ENCODE data around the gene LIAS. TPM values are rescaled to one million over a fixed set of nuclear protein-coding genes. Genes with fewer than 3 reads are reported as not detected.
"Not testable (repeated sequence)": the region's sequence is repeated elsewhere in the genome, so short reads cannot be mapped to it uniquely, and the experiment has no call there.

Gene LIAS
- total and polyA plus RNA-seq, 2 donors (not counting 1 experiment from before 2014, with no cell fraction given) = 12.0 to 20.9 TPM

- H3K9me3 Mint-ChIP-seq (ENCODE audit: insufficient read depth) = no peaks in the 10 kb centered on the region
- H3K27me3 Mint-ChIP-seq = no peaks in the 10 kb centered on the region
- H3K9ac ChIP-seq (ENCODE audit: low read length) = peak overlapping the region; percentile 91
- DNase-seq (no peak), ATAC-seq (ENCODE audit: low read depth) (no peak)
- intact Hi-C loops (cut with micrococcal nuclease) = loop anchor here (5.0 to 10.0 kb wide), 4 partner anchors 415 to 1140 kb away; partner anchors contain the start of gene N4BP2
- H3K27ac ChIP-seq (ENCODE audit: low read length in 2 of 2) = peak overlapping the region; percentile 98 to 99
- no peaks in the 10 kb centered on the region for H3K27me3 ChIP-seq (replicated peaks in 1 of 4; ENCODE audit: control extremely low read depth in 1 of 4, control insufficient read depth in 3 of 4, insufficient read depth in 4 of 4, low read length in 3 of 4)
- H3K4me3 ChIP-seq (ENCODE audit: control extremely low read depth in 1 of 5, extremely low read depth in 1 of 5, insufficient read depth in 1 of 5, low read depth in 2 of 5, low read length in 4 of 5) = peak overlapping the region in 3 of 5 experiments; percentile 97 to 100 (median 100)
- H3K9me3 ChIP-seq (ENCODE audit: control extremely low read depth in 1 of 3, control insufficient read depth in 2 of 3, insufficient read depth in 1 of 3, low read length in 2 of 3) = no peaks in the 10 kb centered on the region
- TF ChIP-seq, protein P1, sequence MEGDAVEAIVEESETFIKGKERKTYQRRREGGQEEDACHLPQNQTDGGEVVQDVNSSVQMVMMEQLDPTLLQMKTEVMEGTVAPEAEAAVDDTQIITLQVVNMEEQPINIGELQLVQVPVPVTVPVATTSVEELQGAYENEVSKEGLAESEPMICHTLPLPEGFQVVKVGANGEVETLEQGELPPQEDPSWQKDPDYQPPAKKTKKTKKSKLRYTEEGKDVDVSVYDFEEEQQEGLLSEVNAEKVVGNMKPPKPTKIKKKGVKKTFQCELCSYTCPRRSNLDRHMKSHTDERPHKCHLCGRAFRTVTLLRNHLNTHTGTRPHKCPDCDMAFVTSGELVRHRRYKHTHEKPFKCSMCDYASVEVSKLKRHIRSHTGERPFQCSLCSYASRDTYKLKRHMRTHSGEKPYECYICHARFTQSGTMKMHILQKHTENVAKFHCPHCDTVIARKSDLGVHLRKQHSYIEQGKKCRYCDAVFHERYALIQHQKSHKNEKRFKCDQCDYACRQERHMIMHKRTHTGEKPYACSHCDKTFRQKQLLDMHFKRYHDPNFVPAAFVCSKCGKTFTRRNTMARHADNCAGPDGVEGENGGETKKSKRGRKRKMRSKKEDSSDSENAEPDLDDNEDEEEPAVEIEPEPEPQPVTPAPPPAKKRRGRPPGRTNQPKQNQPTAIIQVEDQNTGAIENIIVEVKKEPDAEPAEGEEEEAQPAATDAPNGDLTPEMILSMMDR (IDR thresholded peaks at IDR 0.05) = no peak
- no peak for TF ChIP-seq EZH2 (IDR thresholded peaks at IDR 0.05; ENCODE audit: borderline replicate concordance, insufficient read depth, low read depth, low read length, poor library complexity, severe bottlenecking)
- H4K20me1 ChIP-seq (ENCODE audit: control insufficient read depth, insufficient read depth, low read length, poor library complexity, severe bottlenecking) = peaks cover 18% of the 10 kb centered on the region
- peak overlapping the region; percentile 83 for H3K4me2 ChIP-seq (replicated peaks; ENCODE audit: low read depth, low read length, poor library complexity, severe bottlenecking)
- ChIA-PET CTCF (interaction anchor here (1.7 to 3.0 kb wide), 4 partner anchors 9 to 12 kb away, joined by 4 to 18 read pairs (median 6); no protein-coding TSS in a partner anchor), POLR2A (interaction anchor here (0.7 to 3.0 kb wide), 4 partner anchors 9 to 521 kb away, joined by 3 to 23 read pairs (median 8); partner anchors contain the start of genes PDS5A and RFC1)
- no peak overlapping the region for H2AFZ ChIP-seq (ENCODE audit: insufficient read depth, low read depth, low read length, poor library complexity, severe bottlenecking)
- H3K27ac Mint-ChIP-seq = peak overlapping the region; percentile 99
- peaks cover 31% of the 10 kb centered on the region for H3K79me2 ChIP-seq (ENCODE audit: control insufficient read depth, insufficient read depth, low read length)
- 64% methylated on average over 6 of the region's 10 CpGs for WGBS (ENCODE audit: insufficient coverage)
- peaks cover 38% of the 10 kb centered on the region for H3K4me1 Mint-ChIP-seq
- peaks cover 19 to 27% of the 10 kb centered on the region in 2 donors for H3K4me1 ChIP-seq (ENCODE audit: control insufficient read depth in 2 of 2, insufficient read depth in 2 of 2, low read length in 2 of 2)
- H3K36me3 ChIP-seq (replicated peaks in 1 of 2; ENCODE audit: control extremely low read depth in 1 of 2, control insufficient read depth in 1 of 2, extremely low read depth in 1 of 2, insufficient read depth in 2 of 2, low read length in 1 of 2) = peaks cover 23 to 54% of the 10 kb centered on the region in 2 experiments
- peak overlapping the region; percentile 97 for H3K4me3 Mint-ChIP-seq
Observed at GRCh38 chr4:39456946-39457763, 1.7 kb upstream of the LIAS start.

- peak overlapping the region; percentile 99 for H3K27ac Mint-ChIP-seq
- peak; percentile 0 for ATAC-seq (ENCODE audit: low read depth)
- peak overlapping the region; percentile 97 for H3K4me3 Mint-ChIP-seq
- Histone ChIP-seq H3K9ac (ENCODE audit: low read length) (peak overlapping the region; percentile 91), H3K4me3 (ENCODE audit: control extremely low read depth in 1 of 5, extremely low read depth in 1 of 5, insufficient read depth in 1 of 5, low read depth in 2 of 5, low read length in 4 of 5) (peak overlapping the region; percentile 77 to 100 (median 98)), H3K36me3 (replicated peaks in 1 of 2; ENCODE audit: control extremely low read depth in 1 of 2, control insufficient read depth in 1 of 2, extremely low read depth in 1 of 2, insufficient read depth in 2 of 2, low read length in 1 of 2) (peaks cover 23 to 47% of the 10 kb centered on the region in 2 experiments), H3K4me1 (ENCODE audit: control insufficient read depth in 2 of 2, insufficient read depth in 2 of 2, low read length in 2 of 2) (peaks cover 19 to 27% of the 10 kb centered on the region in 2 donors), H3K27ac (ENCODE audit: low read length in 2 of 2) (peak overlapping the region; percentile 98 to 99), H3K4me2 (replicated peaks; ENCODE audit: low read depth, low read length, poor library complexity, severe bottlenecking) (peak overlapping the region; percentile 83), H3K79me2 (ENCODE audit: control insufficient read depth, insufficient read depth, low read length) (peaks cover 37% of the 10 kb centered on the region), H2AFZ (ENCODE audit: insufficient read depth, low read depth, low read length, poor library complexity, severe bottlenecking) (peak overlapping the region; percentile 92), H4K20me1 (ENCODE audit: control insufficient read depth, insufficient read depth, low read length, poor library complexity, severe bottlenecking) (peaks cover 11% of the 10 kb centered on the region)
- H3K9me3 Mint-ChIP-seq (ENCODE audit: insufficient read depth); DNase-seq; H3K27me3 ChIP-seq (replicated peaks in 1 of 4; ENCODE audit: control extremely low read depth in 1 of 4, control insufficient read depth in 3 of 4, insufficient read depth in 4 of 4, low read length in 3 of 4); H3K9me3 ChIP-seq (ENCODE audit: control extremely low read depth in 1 of 3, control insufficient read depth in 2 of 3, insufficient read depth in 1 of 3, low read length in 2 of 3); H3K27me3 Mint-ChIP-seq: not testable (repeated sequence)
- intact Hi-C loops (cut with micrococcal nuclease) = loop anchor here (1.0 to 10.0 kb wide), 7 partner anchors 11 to 1141 kb away; partner anchors contain the start of genes N4BP2, RFC1 and SMIM14
- peaks cover 38% of the 10 kb centered on the region for H3K4me1 Mint-ChIP-seq
- 0% methylated on average over 6 of the region's 13 CpGs for WGBS (ENCODE audit: insufficient coverage)
- ChIA-PET POLR2A (interaction anchor here (0.7 to 3.0 kb wide), 4 partner anchors 10 to 520 kb away, joined by 3 to 23 read pairs (median 8); partner anchors contain the start of genes PDS5A and RFC1), CTCF (interaction anchor here (0.6 to 3.0 kb wide), 7 partner anchors 11 to 555 kb away, joined by 3 to 18 read pairs (median 6); no protein-coding TSS in a partner anchor)
Observed at GRCh38 chr4:39458161-39458504, 723 bp upstream of the LIAS start.
